Measurements from ENCODE around the gene BROX. TPM values are rescaled to one million over a fixed set of nuclear protein-coding genes. Genes with fewer than 3 reads are reported as not detected.
"Not testable (repeated sequence)": the region's sequence is repeated elsewhere in the genome, so short reads cannot be mapped to it uniquely, and the experiment has no call there.

Gene BROX, protein sequence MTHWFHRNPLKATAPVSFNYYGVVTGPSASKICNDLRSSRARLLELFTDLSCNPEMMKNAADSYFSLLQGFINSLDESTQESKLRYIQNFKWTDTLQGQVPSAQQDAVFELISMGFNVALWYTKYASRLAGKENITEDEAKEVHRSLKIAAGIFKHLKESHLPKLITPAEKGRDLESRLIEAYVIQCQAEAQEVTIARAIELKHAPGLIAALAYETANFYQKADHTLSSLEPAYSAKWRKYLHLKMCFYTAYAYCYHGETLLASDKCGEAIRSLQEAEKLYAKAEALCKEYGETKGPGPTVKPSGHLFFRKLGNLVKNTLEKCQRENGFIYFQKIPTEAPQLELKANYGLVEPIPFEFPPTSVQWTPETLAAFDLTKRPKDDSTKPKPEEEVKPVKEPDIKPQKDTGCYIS
- 51.7 and 65.9 TPM in 2 replicates for total RNA-seq (2014; rRNA removed; shearing (Covaris generic); ENCODE audit: low replicate concordance)

DNA sequence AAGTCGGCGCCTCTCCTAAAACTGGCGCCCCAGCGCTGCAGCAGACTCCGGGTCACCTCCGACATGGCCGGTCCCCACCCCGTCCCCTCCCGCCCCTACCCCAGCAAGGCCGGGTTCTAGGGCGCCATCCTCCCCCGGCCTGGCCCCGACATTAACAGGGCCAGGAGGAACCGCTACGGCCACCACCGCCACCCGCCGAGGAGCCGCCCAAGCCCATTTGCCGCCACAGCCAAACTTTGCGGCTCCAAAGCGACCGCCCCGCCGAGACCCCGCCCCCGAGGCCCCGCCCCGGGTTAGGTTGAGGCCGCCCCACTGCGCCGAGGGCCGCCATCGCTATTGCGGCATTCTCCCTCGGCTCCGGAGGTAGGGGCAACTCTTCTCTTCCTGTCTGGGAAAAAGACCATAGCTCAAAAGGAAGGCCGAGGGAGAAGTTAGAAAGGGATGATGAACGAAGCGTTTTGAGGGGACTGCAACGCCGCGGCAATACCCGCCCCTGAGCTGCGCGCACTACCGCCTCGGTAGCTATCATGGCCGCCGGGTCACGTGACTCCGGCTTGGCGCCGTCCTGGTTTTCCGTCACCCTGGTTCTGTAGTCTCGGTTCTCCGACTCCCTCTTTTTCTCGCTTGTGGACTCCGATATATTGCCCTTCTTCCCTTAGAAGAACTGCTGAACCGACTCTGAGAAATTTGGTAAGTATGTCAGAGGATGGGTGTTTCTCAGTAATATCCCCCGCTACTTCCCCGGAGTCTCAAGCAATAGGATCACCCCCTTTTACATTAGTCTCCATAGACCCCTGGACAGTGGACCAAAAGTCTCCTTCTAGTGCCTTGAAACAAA, at the start of gene BROX, which contains the start of gene AIDA:
Gene BROX (plus strand): TSS at position 312 of the 838 bp plus-strand sequence. CDS start 3,136 bp downstream, outside the sequence.
Gene AIDA (minus strand): TSS at position 239 of the 838 bp plus-strand sequence. CDS start 174 bp downstream, at position 65.
- DNase-seq (ENCODE audit: low read depth) = peak; percentile 90

GRCh38 chr1:222663431-222663934, 48.9 kb upstream of the BROX start:
- in situ Hi-C loops (cut with HindIII; ENCODE audit: low pct_unique_long_range_greater_than_20kb, low sequenced_read_pairs) = no loop called here
- no peak for DNase-seq (ENCODE audit: low read depth)

More for the DNA sequence above, at the start of gene BROX, which contains the start of gene AIDA:
- in situ Hi-C loops (cut with HindIII; ENCODE audit: low pct_unique_long_range_greater_than_20kb, low sequenced_read_pairs) = no loop called here

DNA sequence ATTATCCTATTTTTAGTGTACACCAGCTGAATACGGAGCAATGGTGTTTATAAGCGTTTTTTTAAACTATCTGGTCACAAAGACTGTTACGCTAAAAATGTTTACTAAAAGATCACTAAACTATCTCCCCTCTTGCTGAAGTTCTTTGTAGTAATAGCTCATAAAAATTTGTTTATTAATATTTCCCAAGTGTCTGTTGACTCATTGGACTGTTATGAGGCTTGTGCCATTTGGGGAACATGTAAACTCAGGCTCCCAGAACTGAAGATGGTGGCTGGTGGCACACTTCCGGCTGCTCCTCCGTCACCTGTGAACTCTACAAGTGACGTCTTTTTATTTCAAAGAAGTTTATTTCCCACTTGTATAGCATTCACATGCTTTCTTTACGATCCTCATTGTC, 46.4 kb upstream of the BROX start:
- in situ Hi-C loops (cut with HindIII; ENCODE audit: low pct_unique_long_range_greater_than_20kb, low sequenced_read_pairs) = no loop called here
- DNase-seq (ENCODE audit: low read depth) = no peak

DNA sequence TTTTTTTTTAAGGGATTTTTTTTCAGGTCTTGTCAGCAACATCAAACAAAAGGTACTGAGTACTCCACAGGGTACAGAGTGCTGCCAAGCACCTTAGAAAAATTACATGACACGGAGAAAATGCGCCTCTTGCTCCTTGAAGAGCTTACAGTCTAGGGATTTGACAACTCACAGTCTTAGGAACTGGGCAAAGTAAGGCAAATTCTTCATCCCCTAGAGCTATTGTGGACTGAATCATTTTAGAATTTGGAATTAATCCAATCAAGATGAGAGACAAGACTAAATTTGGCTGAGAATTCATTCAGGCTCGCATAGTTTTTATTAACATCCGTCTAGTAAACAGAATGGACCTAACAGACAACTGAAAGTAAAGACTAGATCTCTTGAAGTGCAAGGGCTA, 44.2 kb upstream of the BROX start:
- in situ Hi-C loops (cut with HindIII; ENCODE audit: low pct_unique_long_range_greater_than_20kb, low sequenced_read_pairs); DNase-seq (ENCODE audit: low read depth): not testable (repeated sequence)

DNA sequence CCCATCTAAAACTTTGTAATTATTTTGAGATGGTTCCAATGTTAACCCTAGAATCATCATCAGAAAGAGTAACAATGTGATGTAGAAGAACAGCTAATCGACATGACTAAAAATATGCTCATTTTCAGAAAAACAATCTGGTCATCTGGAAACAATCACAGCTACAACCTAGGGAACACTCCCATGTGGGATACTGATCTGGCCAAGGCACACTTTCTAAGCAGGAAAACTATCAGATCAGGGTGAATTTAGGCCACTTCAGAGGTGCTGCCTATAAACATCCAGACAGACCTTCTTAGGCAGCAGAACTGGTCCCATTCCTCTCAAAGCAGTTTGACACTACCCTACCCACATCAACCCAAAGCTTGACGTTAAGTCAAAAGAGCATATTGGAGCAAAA, 43.3 kb upstream of the BROX start:
- in situ Hi-C loops (cut with HindIII; ENCODE audit: low pct_unique_long_range_greater_than_20kb, low sequenced_read_pairs); DNase-seq (ENCODE audit: low read depth): not testable (repeated sequence)

DNA sequence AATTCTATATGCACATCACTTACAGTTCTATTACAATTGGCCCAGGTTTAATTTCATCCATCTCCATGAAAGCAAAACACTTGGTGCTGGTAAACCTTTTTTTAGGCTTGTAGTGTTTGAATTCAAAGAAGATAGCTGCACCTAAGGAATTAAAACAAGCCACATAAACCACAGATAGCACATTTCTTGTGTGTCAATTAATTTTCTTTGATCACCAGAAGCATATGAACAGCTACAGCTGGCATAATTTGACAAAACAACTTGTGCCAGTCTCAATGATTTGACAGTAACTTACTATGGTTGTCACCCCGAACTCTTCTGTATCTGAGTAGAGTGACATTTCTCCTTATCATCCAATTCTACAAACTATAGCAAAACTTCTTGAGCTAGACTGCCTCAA, 42.3 kb upstream of the BROX start:
- DNase-seq (ENCODE audit: low read depth) = no peak
- in situ Hi-C loops (cut with HindIII; ENCODE audit: low pct_unique_long_range_greater_than_20kb, low sequenced_read_pairs) = no loop called here

DNA sequence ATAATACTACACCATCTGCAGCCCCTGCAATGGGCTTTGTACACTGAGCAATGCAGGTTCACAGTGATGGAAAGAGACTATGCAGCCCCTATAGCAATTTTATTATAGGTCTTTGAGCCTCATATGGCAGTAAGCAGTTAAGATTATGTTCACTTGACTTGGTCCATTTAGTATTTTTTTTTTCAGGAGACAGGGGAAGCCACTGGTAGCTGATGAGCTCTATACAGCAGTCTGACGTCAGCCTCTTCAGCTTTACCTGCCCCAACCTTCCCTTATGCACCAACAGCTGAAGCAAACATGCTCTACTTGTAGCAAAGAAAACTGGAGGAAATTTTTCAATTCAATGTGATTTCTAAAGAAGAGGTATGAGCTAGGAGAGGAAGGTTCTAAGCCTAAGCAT, 32.3 kb upstream of the BROX start:
- no peak for DNase-seq (ENCODE audit: low read depth)
- in situ Hi-C loops (cut with HindIII; ENCODE audit: low pct_unique_long_range_greater_than_20kb, low sequenced_read_pairs) = no loop called here

DNA sequence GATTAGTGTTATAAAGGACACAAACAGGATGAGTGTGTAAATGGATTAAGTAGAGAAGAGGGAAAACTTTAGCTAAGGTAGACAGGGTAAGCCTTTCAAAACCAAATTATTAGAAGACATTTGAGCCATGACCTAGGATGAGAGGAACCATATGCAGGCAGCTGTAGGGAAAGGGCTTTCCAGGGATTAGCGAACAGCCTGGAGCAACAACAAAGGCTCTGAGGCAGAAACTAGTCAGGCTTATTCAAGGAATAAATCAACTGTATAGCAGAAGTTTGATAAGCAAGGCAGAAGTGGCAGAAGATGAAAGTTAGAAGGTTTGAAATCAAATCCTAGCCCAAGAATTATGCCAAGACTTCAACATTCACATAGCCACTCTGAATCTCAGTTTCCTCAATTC, 21.3 kb upstream of the BROX start:
- no peak for DNase-seq (ENCODE audit: low read depth)
- in situ Hi-C loops (cut with HindIII; ENCODE audit: low pct_unique_long_range_greater_than_20kb, low sequenced_read_pairs) = no loop called here

GRCh38 chr1:222694927-222695326, 17.4 kb upstream of the BROX start:
- in situ Hi-C loops (cut with HindIII; ENCODE audit: low pct_unique_long_range_greater_than_20kb, low sequenced_read_pairs) = no loop called here
- no peak for DNase-seq (ENCODE audit: low read depth)

DNA sequence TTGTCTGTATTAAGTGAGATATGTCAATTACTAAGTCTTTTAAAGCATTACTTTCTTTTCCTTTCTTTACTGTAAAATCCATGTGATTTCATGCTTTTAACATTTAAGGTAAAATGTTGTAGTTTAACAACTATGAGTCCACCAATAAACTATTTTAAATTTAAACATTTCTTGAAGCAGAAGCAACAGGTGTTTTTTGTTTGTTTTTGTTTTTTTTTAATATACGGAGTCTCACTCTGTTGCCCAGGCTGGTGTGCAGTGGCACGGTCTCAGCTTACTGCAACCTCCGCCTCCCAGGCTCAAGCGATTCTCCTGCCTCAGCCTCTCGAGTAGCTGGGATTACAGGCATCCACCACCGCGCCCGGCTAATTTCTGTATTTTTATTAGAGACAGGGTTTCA, 15.6 kb upstream of the BROX start:
- no peak for DNase-seq (ENCODE audit: low read depth)
- in situ Hi-C loops (cut with HindIII; ENCODE audit: low pct_unique_long_range_greater_than_20kb, low sequenced_read_pairs) = no loop called here

DNA sequence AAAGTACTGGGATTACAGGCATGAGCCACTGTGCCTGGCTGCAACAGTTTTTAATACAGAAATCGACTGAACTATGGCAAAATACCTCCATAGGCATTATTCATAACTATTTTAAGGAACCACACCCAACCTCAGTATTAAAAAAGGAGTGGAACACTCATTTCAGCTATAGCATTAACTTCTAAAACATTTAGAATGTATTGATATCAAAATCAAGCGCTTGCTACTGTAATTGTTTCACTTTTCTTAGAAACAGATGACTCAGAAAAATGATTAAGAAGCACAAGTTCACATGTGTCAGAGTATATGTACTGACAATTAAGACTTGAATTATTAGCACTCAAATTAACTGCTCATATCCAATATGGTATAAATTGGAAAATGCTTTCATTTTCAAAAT, 15.2 kb upstream of the BROX start:
- in situ Hi-C loops (cut with HindIII; ENCODE audit: low pct_unique_long_range_greater_than_20kb, low sequenced_read_pairs) = no loop called here
- DNase-seq (ENCODE audit: low read depth) = no peak

DNA sequence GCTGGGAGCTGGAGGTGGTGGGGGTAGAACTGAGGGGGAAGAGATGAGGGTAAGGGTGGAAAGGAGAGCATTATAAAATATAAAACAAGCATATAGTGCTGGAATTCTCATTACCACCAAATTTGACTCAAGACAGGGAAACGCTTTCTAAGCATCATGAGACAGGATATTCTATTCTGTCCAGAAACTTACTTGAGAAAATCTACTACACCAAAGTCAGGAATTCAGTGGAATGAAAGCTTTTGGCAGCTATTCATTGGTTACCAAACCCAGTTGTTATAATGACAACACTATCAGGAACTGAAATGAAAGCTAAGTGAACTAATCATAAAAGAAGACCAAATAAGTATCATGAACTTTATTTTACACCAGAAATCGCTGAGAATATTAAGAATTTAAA, 14.5 kb upstream of the BROX start:
- DNase-seq (ENCODE audit: low read depth) = no peak
- in situ Hi-C loops (cut with HindIII; ENCODE audit: low pct_unique_long_range_greater_than_20kb, low sequenced_read_pairs) = no loop called here

GRCh38 chr1:222702210-222702609, 10.2 kb upstream of the BROX start:
- in situ Hi-C loops (cut with HindIII; ENCODE audit: low pct_unique_long_range_greater_than_20kb, low sequenced_read_pairs) = no loop called here
- DNase-seq (ENCODE audit: low read depth) = no peak

- in situ Hi-C loops (cut with HindIII; ENCODE audit: low pct_unique_long_range_greater_than_20kb, low sequenced_read_pairs) = no loop called here
- no peak for DNase-seq (ENCODE audit: low read depth)
Observed at GRCh38 chr1:222704260-222704659, 8.1 kb upstream of the BROX start.

- in situ Hi-C loops (cut with HindIII; ENCODE audit: low pct_unique_long_range_greater_than_20kb, low sequenced_read_pairs) = no loop called here
- no peak for DNase-seq (ENCODE audit: low read depth)
Observed at GRCh38 chr1:222706815-222707214, 5.5 kb upstream of the BROX start.

GRCh38 chr1:222709700-222710153, 2.6 kb upstream of the BROX start:
- DNase-seq (ENCODE audit: low read depth) = no peak
- in situ Hi-C loops (cut with HindIII; ENCODE audit: low pct_unique_long_range_greater_than_20kb, low sequenced_read_pairs) = no loop called here

DNA sequence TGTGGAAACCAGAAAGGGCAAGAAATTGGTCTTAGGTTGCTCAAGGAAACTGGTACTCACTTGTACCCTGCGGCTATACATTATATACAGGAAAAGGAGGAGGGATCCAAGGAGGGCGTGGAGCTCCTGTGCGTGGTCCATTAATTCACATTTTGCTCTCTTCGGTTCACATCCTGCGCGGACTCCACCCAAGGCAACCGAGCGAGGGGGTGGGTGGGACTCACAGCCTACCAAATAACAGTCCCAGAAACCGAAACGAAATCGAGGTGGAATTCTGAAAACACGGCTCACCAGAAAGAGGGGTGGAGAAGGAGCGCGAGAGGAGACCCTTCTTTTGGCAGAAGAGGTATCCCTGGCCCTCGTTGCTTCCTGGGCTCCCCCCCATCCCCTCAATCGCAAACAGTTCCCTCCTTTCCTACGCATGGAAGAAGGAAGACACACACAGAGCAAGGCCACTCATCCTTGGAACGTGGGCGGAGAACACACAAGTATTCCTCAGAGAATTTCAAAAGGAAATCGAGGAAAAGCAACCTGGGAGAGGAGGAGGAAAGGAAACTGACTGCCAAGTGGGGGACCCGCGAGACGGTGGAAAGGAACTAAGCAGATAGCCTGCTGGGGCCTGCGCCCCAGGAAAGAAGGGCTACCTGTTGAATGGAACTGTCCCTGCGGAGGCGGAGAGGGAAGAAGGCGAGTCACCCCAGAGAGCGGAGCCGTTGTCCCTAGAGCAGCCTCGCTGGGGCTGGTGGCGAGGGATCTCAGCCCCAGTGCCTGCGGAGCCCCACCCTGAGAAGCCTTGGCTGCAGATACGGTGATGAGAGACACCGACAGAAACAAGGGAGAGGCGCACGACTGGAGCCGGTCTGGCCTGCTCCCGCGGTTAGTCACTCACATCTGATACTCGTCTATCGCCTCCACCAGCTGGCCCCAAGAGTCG, 778 bp upstream of the BROX start:
- in situ Hi-C loops (cut with HindIII; ENCODE audit: low pct_unique_long_range_greater_than_20kb, low sequenced_read_pairs) = no loop called here
- DNase-seq (ENCODE audit: low read depth) = peak; percentile 66
